Liver (tissue), 9 donors: ENCODE data around the gene OLA1. TPM values are rescaled to one million over a fixed set of nuclear protein-coding genes. Genes with fewer than 3 reads are reported as not detected.

ENCODE experiments used
- DNase-seq: peaks from one replicate; pipeline ENCODE4 v3.0.0-alpha.2; 2017; ENCODE audit warnings: low spot score
- H3K27ac ChIP-seq, 2 donors: one replicate each; pipeline ENCODE4 v1.7.0; 2013; ENCODE audit warnings: inconsistent platforms in 2 of 2, low read length in 2 of 2, control low read depth in 1 of 2, low read depth in 1 of 2, mild to moderate bottlenecking in 1 of 2
- H3K27me3 ChIP-seq, 4 donors: one replicate each; pipeline versions ENCODE4 v1.6.1 to v1.7.0; 2013; ENCODE audit warnings: low read length in 3 of 4, inconsistent platforms in 1 of 4, mild to moderate bottlenecking in 1 of 4, moderate library complexity in 1 of 4; ENCODE audit not compliant: control insufficient read depth in 4 of 4, insufficient read depth in 4 of 4
- H3K36me3 ChIP-seq, 4 donors: one replicate each; pipeline versions ENCODE4 v1.6.1 to v1.7.0; 2013; ENCODE audit warnings: low read length in 3 of 4, mild to moderate bottlenecking in 3 of 4, low read depth in 1 of 4, moderate library complexity in 1 of 4; ENCODE audit not compliant: control insufficient read depth in 4 of 4, insufficient read depth in 3 of 4
- H3K4me1 ChIP-seq, 4 donors: one replicate each; pipeline versions ENCODE4 v1.6.1 to v1.7.0; 2013; ENCODE audit warnings: low read length in 3 of 4, mild to moderate bottlenecking in 3 of 4, moderate library complexity in 1 of 4; ENCODE audit not compliant: control insufficient read depth in 4 of 4, insufficient read depth in 4 of 4
- H3K4me3 ChIP-seq, 3 donors: one replicate each; pipeline versions ENCODE4 v1.6.1 to v1.7.0; 2013; ENCODE audit warnings: low read length in 3 of 3, control low read depth in 1 of 3, low read depth in 1 of 3, mild to moderate bottlenecking in 1 of 3
- H3K9ac ChIP-seq, 2 donors: one replicate each; pipeline ENCODE4 v1.7.0; 2013; ENCODE audit warnings: low read length in 2 of 2, mild to moderate bottlenecking in 2 of 2, moderate library complexity in 2 of 2, control low read depth in 1 of 2, low read depth in 1 of 2
- H3K9me3 ChIP-seq, 4 donors: one replicate each; pipeline versions ENCODE4 v1.6.1 to v1.7.0; 2013; ENCODE audit warnings: low read length in 3 of 4; ENCODE audit not compliant: control insufficient read depth in 4 of 4
- FOXA2 ChIP-seq: IDR thresholded peaks from 2 replicates; pipeline ENCODE4 v1.6.1; 2016; ENCODE audit warnings: antibody characterized with exemption
- GABPA ChIP-seq, 2 donors: IDR thresholded peaks in 1 of 2; conservative IDR thresholded peaks in 1 of 2; 2 replicates each; pipeline ENCODE4 v1.6.1; 2016; ENCODE audit warnings: antibody characterized with exemption in 2 of 2, mild to moderate bottlenecking in 1 of 2, moderate library complexity in 1 of 2
- HNF4A ChIP-seq, 2 donors: conservative IDR thresholded peaks; 2 replicates each; pipeline ENCODE4 v1.6.1; 2016; ENCODE audit warnings: antibody characterized with exemption in 2 of 2, mild to moderate bottlenecking in 2 of 2
- JUND ChIP-seq, 2 donors: IDR thresholded peaks; 2 replicates each; pipeline ENCODE4 v1.6.1; 2016; ENCODE audit warnings: antibody characterized with exemption in 2 of 2
- MAX ChIP-seq: IDR thresholded peaks from 2 replicates; pipeline ENCODE4 v1.6.1; 2016; ENCODE audit warnings: antibody characterized with exemption
- NR2F2 ChIP-seq: IDR thresholded peaks from 2 replicates; pipeline ENCODE4 v1.6.1; 2016; ENCODE audit warnings: antibody characterized with exemption
- RAD21 ChIP-seq, 2 donors: IDR thresholded peaks; 2 replicates each; pipeline ENCODE4 v1.6.1; 2016; ENCODE audit warnings: antibody characterized with exemption in 2 of 2, mild to moderate bottlenecking in 2 of 2
- RXRA ChIP-seq, 2 donors: IDR thresholded peaks; 2 replicates each; pipeline ENCODE4 v1.6.1; 2017 to 2018; ENCODE audit warnings: antibody characterized with exemption in 2 of 2, mild to moderate bottlenecking in 1 of 2
- TAF1 ChIP-seq: conservative IDR thresholded peaks from 2 replicates; pipeline ENCODE4 v1.6.1; 2016; ENCODE audit warnings: antibody characterized with exemption, mild to moderate bottlenecking
- ZBTB33 ChIP-seq: IDR thresholded peaks from 2 replicates; pipeline ENCODE4 v1.6.1; 2016; ENCODE audit warnings: antibody characterized with exemption
- WGBS: extraction: QIAGEN DNeasy Blood & Tissue Kit; methylation state at CpG from one replicate; pipeline ENCODE4 v1.1.7; 2013; 5-methylcytosine and 5-hydroxymethylcytosine counted together
- polyA plus RNA-seq, 2 donors: library from polyadenylated mRNA; stranded (reverse) in 1 of 2; unstranded in 1 of 2; fragments of 200-250 nt in 1 of 2; fragments of >200 nt in 1 of 2; fragmentation: Nextera tagmentation in 1 of 2; extraction: Ambion mirVana in 1 of 2; gene quantifications; one replicate each; pipeline versions ENCODE4 v1.2.1 to v1.2.3, GENCODE V29; 2013 to 2015
- total RNA-seq, 2 donors: library from RNA; depleted of rRNA; stranded (reverse); fragments of >200 nt; gene quantifications; one replicate each; pipeline ENCODE4 v1.2.3, GENCODE V29; 2014
- TF ChIP-seq, protein P1 (sequence below): IDR thresholded peaks from 2 replicates; pipeline ENCODE4 v1.6.1; 2016; ENCODE audit warnings: antibody characterized with exemption, mild to moderate bottlenecking
- TF ChIP-seq, protein P2 (sequence below): fragments of 150-350 bp; IDR thresholded peaks from 2 replicates; pipeline ENCODE4 v1.5.1; 2017; ENCODE audit warnings: improper control_type of control experiment, low read depth, low read length; ENCODE audit not compliant: missing input control
- donor health status: healthy.
- donor health status: healthy.
- donor health status: healthy.
- donor health status: healthy.
- donor health status: healthy.

The OLA1 gene
- total and polyA plus RNA-seq, 4 donors = 23.4 to 38.1 (median 32.3) TPM

GRCh38 chr2:174236429-174236828 is 11.9 kb downstream of the OLA1 start:
- no peaks in the 10 kb centered on the region for H3K27me3 ChIP-seq
- H3K36me3 ChIP-seq = no peaks in the 10 kb centered on the region
- WGBS = 98% methylated on average over 3 of the region's 3 CpGs
- no peak for TF ChIP-seq ZBTB33
- TF ChIP-seq RXRA (IDR thresholded peaks at IDR 0.05) = no peak
- TF ChIP-seq, protein P1, sequence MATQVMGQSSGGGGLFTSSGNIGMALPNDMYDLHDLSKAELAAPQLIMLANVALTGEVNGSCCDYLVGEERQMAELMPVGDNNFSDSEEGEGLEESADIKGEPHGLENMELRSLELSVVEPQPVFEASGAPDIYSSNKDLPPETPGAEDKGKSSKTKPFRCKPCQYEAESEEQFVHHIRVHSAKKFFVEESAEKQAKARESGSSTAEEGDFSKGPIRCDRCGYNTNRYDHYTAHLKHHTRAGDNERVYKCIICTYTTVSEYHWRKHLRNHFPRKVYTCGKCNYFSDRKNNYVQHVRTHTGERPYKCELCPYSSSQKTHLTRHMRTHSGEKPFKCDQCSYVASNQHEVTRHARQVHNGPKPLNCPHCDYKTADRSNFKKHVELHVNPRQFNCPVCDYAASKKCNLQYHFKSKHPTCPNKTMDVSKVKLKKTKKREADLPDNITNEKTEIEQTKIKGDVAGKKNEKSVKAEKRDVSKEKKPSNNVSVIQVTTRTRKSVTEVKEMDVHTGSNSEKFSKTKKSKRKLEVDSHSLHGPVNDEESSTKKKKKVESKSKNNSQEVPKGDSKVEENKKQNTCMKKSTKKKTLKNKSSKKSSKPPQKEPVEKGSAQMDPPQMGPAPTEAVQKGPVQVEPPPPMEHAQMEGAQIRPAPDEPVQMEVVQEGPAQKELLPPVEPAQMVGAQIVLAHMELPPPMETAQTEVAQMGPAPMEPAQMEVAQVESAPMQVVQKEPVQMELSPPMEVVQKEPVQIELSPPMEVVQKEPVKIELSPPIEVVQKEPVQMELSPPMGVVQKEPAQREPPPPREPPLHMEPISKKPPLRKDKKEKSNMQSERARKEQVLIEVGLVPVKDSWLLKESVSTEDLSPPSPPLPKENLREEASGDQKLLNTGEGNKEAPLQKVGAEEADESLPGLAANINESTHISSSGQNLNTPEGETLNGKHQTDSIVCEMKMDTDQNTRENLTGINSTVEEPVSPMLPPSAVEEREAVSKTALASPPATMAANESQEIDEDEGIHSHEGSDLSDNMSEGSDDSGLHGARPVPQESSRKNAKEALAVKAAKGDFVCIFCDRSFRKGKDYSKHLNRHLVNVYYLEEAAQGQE = no peak
- no peak for TF ChIP-seq NR2F2
- no peak for TF ChIP-seq RAD21 (IDR thresholded peaks at IDR 0.05)
- TF ChIP-seq MAX = no peak
- no peak for TF ChIP-seq GABPA (IDR thresholded peaks at IDR 0.05 in 1 of 2, conservative IDR thresholded peaks at IDR 0.05 in 1 of 2)
- no peaks in the 10 kb centered on the region for H3K9me3 ChIP-seq
- DNase-seq = no peak
- H3K4me3 ChIP-seq = no peak overlapping the region
- H3K27ac ChIP-seq = no peak overlapping the region
- H3K9ac ChIP-seq = no peak overlapping the region
- H3K4me1 ChIP-seq = no peaks in the 10 kb centered on the region

GRCh38 chr2:174235680-174236079 is 12.7 kb downstream of the OLA1 start:
- H3K9me3 ChIP-seq = no peaks in the 10 kb centered on the region
- WGBS = 97% methylated on average over 4 of the region's 4 CpGs
- no peak overlapping the region for H3K27ac ChIP-seq
- no peak overlapping the region for H3K9ac ChIP-seq
- no peaks in the 10 kb centered on the region for H3K36me3 ChIP-seq
- no peak for DNase-seq
- TF ChIP-seq, protein P2, sequence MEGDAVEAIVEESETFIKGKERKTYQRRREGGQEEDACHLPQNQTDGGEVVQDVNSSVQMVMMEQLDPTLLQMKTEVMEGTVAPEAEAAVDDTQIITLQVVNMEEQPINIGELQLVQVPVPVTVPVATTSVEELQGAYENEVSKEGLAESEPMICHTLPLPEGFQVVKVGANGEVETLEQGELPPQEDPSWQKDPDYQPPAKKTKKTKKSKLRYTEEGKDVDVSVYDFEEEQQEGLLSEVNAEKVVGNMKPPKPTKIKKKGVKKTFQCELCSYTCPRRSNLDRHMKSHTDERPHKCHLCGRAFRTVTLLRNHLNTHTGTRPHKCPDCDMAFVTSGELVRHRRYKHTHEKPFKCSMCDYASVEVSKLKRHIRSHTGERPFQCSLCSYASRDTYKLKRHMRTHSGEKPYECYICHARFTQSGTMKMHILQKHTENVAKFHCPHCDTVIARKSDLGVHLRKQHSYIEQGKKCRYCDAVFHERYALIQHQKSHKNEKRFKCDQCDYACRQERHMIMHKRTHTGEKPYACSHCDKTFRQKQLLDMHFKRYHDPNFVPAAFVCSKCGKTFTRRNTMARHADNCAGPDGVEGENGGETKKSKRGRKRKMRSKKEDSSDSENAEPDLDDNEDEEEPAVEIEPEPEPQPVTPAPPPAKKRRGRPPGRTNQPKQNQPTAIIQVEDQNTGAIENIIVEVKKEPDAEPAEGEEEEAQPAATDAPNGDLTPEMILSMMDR = no peak
- TF ChIP-seq RAD21 (IDR thresholded peaks at IDR 0.05) = no peak
- TF ChIP-seq FOXA2 = no peak
- TF ChIP-seq JUND (IDR thresholded peaks at IDR 0.05) = no peak
- no peak for TF ChIP-seq TAF1
- TF ChIP-seq, protein P1 = no peak
- no peak for TF ChIP-seq RXRA (IDR thresholded peaks at IDR 0.05)
- TF ChIP-seq HNF4A (conservative IDR thresholded peaks at IDR 0.05) = no peak
- TF ChIP-seq MAX = no peak
- H3K4me1 ChIP-seq = no peaks in the 10 kb centered on the region
- H3K4me3 ChIP-seq = no peak overlapping the region
- no peaks in the 10 kb centered on the region for H3K27me3 ChIP-seq
